Activated gamma-delta T cell treated with anti-CD3 and anti-CD28 coated beads, Interleukin-2, amount 50 U/mL, for 16 hours (primary cell): Measurements from ENCODE around the gene ZNF440.
"Not testable (repeated sequence)": the region's sequence is repeated elsewhere in the genome, so short reads cannot be mapped to it uniquely, and the experiment has no call there.

ENCODE experiments used
- DNase-seq: peaks from one replicate; pipeline ENCODE4 v3.0.0-alpha.2; 2020; ENCODE audit warnings: low read depth

Gene ZNF440

DNA sequence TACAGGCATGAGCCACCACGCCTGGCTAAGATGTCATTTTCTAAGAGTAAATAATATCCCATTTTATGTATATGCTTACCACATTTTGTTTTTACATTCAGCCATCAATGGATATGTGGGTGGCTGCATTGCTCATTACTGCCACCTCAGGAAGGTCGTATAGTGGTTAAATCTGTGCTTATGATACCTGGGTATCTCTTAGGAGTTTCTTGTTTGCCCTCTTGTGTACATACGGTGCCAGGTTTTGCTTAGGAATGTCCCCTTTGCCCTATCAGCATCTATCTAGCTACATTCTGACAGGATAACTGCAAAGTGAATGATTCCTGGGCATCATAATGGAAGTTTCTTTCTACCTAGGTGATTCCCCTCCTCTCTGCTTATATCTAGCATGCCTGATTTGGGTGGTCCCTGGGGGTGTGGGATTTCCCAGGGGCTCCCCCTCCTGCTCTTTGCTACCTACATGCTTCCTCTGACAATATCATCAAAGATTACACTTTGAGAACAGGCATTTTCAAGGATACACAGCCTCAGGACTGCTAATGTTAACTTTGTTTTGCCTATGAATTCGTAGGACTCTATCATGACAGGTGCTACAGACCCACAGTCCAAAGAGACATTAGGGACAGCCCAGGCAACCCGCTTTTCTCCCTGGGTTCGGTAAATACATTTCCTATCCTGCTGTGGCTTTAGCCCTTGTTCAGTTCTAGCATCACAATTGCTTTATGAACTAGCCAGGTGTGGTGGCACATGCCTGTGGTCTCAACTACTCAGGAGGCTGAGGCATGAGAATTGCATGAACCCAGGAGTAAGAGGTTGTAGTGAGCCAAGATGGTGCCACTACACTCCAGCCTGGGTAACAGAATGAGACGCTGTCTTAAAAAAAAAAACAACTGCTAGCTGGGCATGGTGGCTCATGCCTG is 15.1 kb downstream of the ZNF440 start:
- not testable (repeated sequence) for DNase-seq

DNA sequence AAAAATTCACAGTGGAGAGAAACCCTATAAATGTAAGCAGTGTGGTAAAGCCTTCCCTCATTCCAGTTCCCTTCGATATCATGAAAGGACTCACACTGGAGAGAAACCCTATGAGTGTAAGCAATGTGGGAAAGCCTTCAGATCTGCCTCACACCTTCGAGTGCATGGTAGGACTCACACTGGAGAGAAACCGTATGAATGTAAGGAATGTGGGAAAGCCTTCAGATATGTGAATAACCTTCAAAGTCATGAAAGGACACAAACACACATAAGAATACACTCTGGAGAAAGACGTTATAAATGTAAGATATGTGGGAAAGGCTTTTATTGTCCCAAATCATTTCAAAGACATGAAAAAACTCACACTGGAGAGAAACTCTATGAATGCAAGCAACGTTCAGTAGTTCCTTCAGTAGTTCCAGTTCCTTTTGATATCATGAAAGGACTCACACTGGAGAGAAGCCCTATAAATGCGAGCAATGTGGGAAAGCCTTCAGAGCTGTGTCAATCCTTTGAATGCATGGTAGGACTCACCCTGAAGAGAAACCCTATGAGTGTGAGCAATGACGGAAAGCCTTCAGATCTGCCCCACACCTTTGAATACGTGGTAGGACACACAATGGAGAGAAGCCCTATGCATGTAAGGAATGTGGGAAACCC is 18.3 kb downstream of the ZNF440 start:
- no peak for DNase-seq

DNA sequence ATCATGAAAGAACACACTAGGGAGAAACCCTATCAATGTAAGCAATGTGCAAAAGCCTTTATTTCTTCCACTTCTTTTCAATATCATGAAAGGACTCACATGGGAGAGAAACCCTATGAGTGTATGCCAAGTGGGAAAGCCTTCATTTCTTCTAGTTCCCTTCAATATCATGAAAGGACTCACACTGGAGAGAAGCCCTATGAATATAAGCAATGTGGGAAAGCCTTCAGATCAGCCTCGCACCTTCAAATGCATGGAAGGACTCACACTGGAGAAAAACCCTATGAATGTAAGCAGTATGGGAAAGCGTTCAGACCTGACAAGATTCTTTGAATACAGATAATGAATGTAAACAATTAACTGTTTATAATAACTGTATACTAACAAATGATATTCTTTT is 19.5 kb downstream of the ZNF440 start:
- no peak for DNase-seq

DNA sequence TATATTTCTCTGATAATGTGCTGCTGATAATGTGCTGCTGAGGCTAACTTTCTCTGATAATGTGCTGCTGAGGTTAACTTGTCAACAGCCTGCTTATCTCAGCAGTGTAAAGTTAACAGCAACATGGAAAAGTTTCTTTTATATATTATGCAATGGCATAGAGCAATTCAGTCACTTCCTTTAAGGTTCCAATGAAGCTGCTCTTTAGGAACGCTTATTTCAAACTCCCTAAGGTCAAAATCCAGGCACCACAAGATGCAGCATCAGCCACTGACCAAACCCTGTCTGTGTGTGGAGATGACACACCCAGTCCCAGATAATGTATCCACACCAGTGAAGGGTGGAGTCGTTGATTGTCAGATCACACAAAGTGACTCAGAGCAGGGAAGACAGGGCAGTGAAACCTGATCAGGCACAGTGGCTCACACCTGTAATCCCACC is 21.6 kb downstream of the ZNF440 start:
- not testable (repeated sequence) for DNase-seq

DNA sequence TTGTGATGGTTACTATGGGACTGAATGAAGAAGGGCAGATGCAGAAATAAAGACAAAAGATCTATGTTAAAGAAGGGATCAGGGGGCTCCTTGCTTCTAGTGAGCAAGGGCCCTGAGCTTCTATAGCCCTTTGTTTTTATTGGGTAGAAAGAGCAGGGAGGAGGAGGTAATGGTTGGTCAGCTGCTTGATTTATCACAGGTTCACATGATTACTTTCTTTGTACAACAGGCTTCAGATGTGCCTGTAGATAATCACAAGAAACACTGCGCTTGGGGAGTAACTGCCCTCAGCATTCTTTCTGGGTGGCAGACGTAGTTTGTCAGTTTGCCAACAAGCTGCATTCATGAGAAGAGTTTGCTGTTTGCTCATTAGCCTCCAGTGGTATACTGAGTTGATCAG is 29.6 kb downstream of the ZNF440 start:
- DNase-seq, result no peak

DNA sequence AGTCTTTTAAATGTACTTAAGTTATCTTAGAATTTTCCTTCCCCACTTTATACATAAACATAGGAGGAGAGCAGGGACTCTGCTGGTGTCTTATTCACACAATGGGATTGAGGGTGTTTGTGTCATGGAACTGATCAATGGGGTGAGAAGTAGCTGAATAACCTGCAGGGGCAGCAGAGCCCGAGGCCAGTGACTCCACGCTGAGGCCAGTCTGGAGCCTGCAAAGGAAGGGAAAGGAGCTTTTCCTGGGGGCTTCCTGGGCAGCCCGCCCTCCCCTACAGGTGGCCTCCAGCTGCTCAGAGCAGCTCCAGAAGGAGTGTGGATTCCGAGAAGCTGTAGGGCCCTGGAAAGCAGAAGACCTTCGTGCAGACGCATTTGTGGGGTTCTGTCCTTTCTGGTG is 33.5 kb downstream of the ZNF440 start:
- not testable (repeated sequence) for DNase-seq

DNA sequence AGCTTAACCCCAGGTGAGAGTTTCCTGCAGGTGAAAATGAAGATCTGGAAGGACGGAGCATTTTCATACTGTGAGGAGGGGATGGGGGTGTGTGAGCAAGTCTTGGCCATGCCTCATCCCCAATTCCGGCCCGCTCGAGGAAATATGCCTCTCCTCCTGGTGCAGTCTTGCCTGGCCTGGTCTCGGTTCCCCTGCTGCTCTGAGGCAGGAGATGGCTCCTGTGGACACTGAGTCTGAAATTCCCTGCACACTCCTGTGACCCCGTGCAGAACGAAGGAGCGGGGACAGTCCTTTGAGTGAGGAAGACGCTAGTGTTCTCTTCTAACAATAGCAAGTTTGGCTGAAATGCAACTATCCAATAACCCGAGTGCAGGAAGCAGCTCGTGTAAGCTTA is 34.1 kb downstream of the ZNF440 start:
- DNase-seq, result no peak

DNA sequence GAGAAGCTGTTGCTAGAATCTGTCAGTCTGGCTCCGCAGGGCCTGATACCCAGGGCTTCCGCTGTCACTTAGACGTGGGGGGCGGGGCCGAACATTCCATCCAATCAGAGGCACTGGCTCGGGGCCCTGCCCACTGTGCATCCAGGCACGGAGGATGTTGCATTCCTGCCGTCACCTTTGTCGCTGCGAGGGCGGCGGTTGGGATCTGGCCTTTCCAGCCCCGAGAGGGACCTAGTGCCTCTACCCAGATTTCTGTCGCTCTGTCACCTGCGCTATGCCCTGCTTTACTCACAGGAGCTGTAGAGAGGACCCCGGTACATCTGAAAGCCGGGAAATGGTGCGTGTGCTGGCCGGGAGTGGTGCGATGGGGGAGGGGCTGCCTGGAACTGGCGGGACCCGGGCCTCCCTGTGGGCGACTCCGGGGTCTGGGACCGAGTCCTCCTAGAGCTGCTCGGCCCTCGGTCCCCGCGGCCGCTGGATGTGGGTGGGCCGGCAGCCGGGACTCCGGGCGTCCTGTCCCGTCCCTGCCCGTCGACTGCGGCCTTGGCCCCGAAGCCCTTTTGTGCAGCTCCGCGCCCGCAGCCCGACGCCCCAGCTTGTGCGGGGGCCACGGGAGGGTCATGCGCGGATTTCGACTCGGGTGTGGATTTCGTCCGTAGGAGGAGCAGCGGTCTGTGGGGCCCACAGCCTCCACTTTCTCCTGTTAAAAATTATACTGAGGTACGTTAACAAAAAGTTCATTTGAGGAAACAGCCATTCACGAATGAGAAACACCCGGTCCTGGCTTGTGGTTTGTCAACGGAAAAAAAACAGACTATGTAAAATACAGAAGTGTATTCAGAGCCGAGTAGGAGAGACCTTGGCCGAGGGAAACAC is 34.8 kb downstream of the ZNF440 start, which contains the start of gene ZNF439:
Gene ZNF439, plus strand, starts transcription at position 133 of the 876 bp plus-strand sequence. Its CDS starts 142 bp downstream, at position 275.
- DNase-seq, result peak; percentile 71

DNA sequence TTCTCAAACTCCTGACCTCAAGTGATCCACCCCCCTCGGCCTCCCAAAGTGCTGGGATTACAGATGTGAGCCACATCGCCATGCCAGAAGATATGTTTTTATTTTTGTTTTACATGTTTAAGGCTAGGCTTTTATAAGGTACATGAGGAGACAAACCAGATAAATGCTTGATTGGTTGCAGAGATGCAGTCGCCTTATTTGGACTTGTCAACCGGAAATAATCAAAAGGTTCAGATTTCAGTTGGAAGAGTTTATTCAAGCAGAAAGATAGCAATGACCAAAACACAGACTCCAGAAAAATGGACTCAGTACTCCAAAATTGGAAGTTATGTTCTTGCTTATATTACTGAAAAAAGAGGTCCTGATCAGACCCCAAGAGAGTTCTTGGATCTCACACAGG is 36.2 kb downstream of the ZNF440 start:
- DNase-seq, result not testable (repeated sequence)

DNA sequence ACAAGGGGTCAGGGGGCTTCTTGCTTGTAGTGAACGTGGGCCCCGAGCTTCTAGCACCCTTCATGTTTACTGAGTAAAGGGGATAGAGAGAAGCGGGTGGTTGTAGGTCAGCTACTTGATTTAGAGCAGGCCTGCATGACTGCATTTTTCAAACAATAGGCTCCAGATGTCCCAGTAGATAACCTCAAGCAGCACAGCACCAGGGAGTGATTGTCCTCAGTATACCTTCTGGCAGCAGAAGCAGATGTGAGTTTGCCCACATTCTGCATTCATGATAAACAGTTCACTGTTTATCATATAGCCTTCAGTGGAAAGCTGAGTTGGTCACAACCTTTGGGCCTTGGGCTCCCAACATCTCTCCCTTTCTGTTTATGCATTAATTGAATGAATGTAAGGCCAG is 39.3 kb downstream of the ZNF440 start:
- no peak for DNase-seq

DNA sequence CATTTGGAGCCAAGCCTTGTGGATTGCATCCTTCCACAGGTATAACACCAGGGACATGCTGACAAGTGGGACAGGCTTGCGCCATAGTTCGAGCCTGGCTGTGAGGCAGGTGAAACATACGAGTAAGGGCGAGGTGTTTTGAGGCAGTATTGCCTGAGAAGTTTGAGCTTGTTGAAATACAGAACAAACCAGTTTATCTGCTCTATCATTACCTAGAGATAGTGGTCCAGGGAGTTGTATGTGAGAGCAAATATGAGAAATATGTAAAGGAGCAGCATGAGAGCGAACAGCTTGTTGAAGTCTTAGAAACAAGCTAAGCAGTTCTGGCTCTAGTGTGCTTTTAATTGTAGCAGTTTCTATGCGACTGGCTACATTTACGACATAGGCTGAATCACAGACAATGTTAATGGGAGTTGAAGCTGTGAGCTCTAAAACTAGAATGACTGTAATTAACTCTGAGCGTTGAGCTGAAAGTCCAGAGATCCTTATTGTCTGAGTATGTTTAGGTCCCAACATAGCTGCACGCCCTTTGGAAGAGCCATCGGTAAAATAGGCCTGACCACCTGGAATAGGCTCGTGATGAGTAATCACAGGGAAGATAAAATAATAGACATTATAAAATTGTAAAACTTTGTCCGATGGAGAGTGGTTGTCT is 42.6 kb downstream of the ZNF440 start:
- DNase-seq, result no peak

DNA sequence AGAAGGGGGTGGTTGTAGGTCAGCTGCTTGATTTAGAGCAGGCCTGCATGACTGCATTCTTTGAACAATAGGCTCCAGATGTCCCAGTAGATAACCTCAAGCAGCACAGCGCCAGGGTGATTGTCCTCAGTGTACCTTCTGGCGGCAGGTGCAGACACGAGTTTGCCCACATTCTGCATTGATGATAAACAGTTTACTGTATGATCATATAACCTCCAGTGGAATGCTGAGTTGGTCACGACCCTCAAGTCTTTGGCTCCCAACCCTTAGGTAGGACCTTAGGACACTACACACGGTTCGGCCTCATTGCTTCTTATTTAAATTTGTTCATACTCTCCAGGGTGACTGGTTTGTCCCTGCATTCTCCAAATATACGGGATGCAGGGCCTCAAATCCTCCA is 46.6 kb downstream of the ZNF440 start:
- DNase-seq, result no peak

DNA sequence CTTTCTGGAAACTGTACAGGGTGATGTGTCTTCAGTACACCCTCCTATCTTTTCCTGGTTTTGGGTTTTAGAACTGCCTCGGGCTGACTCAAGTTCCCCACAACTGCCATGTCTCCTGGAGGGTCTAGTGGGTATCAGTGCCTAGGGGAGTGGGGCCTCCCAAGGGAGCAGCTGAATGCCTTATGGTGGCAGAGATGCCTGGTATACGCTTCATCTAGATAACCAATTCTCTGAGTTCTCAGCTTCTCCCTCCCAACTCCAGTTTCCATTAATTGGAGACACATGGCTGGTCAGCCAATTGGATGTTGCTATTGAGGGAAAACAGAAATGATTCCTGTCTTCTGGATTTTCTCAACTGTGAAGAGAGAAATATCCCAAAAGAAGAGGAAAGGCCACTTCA is 47.2 kb downstream of the ZNF440 start:
- no peak for DNase-seq

DNA sequence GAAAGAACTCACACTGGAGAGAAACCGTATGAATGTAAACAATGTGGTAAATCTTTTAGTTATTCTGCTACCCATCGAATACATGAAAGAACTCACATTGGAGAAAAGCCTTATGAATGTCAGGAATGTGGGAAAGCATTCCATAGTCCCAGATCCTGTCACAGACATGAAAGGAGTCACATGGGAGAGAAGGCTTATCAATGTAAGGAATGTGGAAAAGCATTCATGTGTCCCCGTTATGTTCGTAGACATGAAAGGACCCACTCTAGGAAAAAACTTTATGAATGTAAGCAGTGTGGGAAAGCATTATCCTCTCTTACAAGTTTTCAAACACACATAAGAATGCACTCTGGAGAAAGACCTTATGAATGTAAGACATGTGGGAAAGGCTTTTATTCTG is 53.7 kb downstream of the ZNF440 start:
- not testable (repeated sequence) for DNase-seq

DNA sequence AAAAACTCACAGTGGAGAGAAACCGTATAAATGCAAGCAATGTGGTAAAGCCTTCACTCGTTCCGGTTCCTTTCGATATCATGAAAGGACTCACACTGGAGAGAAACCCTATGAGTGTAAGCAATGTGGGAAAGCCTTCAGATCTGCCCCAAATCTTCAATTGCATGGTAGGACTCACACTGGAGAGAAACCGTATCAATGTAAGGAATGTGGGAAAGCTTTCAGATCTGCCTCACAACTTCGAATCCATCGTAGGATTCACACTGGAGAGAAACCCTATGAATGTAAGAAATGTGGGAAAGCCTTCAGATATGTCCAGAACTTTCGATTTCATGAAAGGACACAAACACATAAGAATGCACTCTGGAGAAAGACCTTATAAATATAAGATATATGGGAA is 54.1 kb downstream of the ZNF440 start:
- DNase-seq, result no peak

DNA sequence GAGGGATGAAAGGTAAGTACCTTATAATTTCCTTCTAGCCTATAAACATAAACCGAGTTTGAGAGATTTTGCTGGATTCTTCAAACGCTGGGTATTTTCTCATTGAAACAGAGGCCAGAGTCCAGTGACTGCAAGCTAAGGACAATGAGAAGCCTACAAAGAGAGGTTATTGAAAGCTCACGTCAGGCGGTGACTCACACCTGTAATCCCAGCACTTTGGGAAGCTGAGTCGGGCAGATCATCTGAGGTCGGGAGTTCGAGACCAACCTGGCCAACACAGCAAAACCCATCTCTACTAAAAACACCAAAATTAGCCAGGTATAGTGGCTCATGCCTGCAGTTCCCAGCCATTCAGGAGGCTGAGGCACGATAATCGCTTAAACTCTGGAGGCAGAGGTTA is 58.6 kb downstream of the ZNF440 start:
- no peak for DNase-seq

DNA sequence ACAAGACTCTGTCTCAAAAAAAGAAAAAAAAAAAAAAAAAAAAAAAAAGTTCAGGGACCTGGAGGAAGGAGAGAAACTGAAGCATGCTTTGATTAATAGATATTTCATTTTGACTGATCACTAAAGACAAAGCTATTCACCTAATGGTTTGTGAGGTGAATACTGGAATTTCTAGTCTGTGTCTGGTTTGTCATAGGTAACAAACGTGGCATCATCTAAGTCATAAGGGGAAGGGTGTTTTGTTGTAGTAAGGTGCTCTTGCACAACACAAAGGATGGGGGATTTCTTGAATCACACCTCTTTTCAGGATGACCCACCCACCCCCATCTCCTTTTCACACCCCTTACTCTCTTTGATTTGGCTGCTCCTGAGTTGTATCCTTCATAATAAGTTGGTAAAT is 59.7 kb downstream of the ZNF440 start:
- no peak for DNase-seq

DNA sequence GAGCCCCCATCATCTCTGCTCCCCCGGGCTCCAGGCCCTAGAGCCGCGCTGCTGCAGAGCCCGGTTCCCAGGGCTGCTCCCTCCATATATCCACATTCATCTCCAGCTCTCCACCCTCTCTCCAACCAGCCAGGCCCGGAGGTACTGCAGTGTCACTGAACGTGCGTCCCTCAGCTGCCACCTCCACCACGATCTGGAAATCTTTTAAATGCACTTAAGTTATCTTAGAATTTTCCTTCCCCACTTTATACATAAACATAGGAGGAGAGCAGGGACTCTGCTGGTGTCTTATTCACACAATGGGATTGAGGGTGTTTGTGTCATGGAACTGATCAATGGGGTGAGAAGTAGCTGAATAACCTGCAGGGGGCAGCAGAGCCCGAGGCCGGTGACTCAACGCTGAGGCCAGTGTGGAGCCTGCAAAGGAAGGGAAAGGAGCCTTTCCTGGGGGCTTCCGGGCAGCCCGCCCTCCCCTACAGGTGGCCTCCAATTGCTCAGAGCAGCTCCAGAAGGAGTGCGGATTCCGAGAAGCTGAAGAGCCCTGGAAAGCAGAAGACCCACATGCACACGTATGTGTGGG is 65.7 kb downstream of the ZNF440 start:
- peak; percentile 3 for DNase-seq

DNA sequence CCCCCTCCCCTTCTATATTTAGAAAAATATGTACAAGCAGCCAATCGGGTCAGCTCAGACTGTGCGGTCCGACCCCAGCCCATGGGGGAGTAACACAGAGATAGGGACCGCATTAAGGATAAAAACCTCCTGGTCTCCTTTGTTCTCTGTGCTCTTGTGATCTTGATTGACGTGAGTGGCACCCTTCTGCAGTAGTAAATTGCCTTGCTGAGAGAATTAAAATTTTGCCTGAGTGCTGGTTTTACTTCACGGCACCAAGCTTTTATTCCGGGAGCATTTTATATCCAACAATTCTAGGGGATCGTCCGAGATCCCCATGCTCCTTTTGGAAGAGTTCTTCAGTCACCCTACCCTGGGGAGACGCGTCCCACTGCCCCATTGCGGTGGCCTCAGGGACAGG is 66.5 kb downstream of the ZNF440 start:
- no peak for DNase-seq

DNA sequence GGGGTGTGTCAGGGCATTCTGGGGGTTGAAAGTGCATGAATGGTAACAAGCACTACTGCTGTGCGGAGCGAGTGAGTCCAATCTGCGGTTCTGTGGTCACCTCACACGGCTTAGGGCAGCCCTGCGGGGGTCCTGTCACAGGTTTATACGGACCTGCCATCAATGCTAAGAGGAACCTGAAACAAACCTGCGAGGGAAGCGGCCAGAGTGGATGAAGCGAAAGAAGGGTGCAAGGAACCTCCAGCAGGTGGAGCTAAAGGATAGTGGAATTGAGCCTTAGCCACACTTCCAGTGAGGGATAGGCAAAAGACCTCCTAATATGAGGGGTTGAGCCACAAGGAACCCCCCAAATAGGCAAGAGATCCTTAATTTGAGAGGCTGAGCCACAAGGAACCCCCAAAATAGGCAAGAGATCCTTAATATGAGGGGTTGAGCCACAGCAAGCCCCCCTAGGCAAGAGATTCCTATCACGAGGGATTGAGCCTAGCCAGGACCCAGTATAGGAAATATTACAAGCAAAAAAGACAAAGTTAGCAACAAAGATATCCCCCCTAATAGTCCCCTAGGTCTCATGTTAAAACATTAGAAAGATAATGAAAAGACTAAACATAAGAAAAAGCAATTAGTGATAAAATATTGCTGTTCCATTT is 67.2 kb downstream of the ZNF440 start:
- DNase-seq, result peak; percentile 43

DNA sequence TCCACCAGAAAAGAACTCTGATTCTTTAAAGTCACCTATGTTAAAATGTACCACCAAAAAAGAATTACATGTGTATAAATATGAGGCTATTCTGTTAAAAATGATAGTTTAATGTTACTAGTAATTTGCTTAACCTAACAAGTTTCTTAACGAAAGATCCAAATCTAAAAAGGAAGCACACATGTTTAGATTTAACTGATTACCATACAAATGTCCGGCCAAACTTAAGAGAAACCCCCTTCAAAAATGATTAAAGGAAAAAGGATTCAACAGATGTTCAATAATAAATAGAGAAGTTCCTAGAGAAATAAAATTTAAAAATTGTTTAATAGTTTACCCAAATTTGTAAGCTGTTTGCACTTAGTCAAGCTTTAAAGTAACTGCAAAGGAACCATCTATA is 68.5 kb downstream of the ZNF440 start:
- no peak for DNase-seq
